T-helper 1 cell treated with Interleukin-12 subunit alpha and Interleukin-12 subunit beta and Interleukin-4 antibody, amounts not matched to agents 30 μg/mL and 1 μg/mL, for 36 hours (primary cell): Measurements from ENCODE around the gene PTPN13.

Experiments
- H3K27ac Mint-ChIP-seq: one replicate; pipeline ENCODE4 v1.8.0; 2021; ENCODE audit warnings: mild to moderate bottlenecking, mixed read lengths
- H3K27me3 Mint-ChIP-seq: one replicate; pipeline ENCODE4 v1.8.0; 2021; ENCODE audit warnings: low read depth, mixed read lengths
- H3K36me3 Mint-ChIP-seq: one replicate; pipeline ENCODE4 v1.8.0; 2021; ENCODE audit warnings: low read depth, mixed read lengths
- H3K4me1 Mint-ChIP-seq: one replicate; pipeline ENCODE4 v1.8.0; 2021; ENCODE audit warnings: low read depth, mixed read lengths
- H3K4me3 Mint-ChIP-seq: one replicate; pipeline ENCODE4 v1.8.0; 2021; ENCODE audit warnings: mild to moderate bottlenecking, moderate library complexity, mixed read lengths
- H3K9me3 Mint-ChIP-seq: one replicate; pipeline ENCODE4 v1.8.0; 2021; ENCODE audit warnings: mixed read lengths

PTPN13 gene

GRCh38 chr4:86569103-86569870 is 24.8 kb upstream of the PTPN13 start:
- H3K36me3 Mint-ChIP-seq, result no peaks in the 10 kb centered on the region
- no peak overlapping the region for H3K27ac Mint-ChIP-seq
- H3K27me3 Mint-ChIP-seq, result peaks cover 21% of the 10 kb centered on the region
- no peak overlapping the region for H3K4me3 Mint-ChIP-seq
- no peaks in the 10 kb centered on the region for H3K9me3 Mint-ChIP-seq
- H3K4me1 Mint-ChIP-seq, result peaks cover 3% of the 10 kb centered on the region

GRCh38 chr4:86579941-86580340 is 14.2 kb upstream of the PTPN13 start:
- H3K27me3 Mint-ChIP-seq, result peaks cover 10% of the 10 kb centered on the region
- no peak overlapping the region for H3K27ac Mint-ChIP-seq
- H3K4me3 Mint-ChIP-seq, result no peak overlapping the region
- H3K36me3 Mint-ChIP-seq, result no peaks in the 10 kb centered on the region
- peaks cover 2% of the 10 kb centered on the region for H3K4me1 Mint-ChIP-seq
- no peaks in the 10 kb centered on the region for H3K9me3 Mint-ChIP-seq

GRCh38 chr4:86582410-86582809 is 11.7 kb upstream of the PTPN13 start:
- Mint-ChIP-seq H3K36me3 (no peaks in the 10 kb centered on the region), H3K27me3 (peaks cover 31% of the 10 kb centered on the region), H3K9me3 (no peaks in the 10 kb centered on the region), H3K4me1 (peaks cover 2% of the 10 kb centered on the region), H3K27ac (no peak overlapping the region), H3K4me3 (no peak overlapping the region)

DNA sequence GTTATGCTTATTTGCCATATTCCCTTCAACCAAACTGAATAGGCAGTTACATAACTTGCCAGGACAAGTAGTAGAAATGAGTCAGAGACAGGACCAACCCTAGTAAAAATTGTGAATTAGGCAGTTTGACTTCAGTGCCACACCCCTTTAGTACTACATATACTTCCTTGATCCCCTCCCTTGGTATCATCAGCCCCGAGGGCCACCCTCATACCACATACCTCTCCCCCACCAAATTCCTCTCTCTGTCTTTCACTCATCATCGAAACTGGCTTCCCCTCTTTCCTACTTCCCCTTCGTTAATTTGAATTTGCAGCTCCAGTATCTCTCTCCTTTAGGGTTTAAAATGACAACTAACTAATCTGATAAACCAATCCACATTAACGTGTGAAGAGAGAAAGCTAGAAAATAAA is 7.9 kb upstream of the PTPN13 start:
- no peak overlapping the region for H3K4me3 Mint-ChIP-seq
- no peak overlapping the region for H3K27ac Mint-ChIP-seq
- H3K27me3 Mint-ChIP-seq, result peaks cover 30% of the 10 kb centered on the region
- no peaks in the 10 kb centered on the region for H3K9me3 Mint-ChIP-seq
- H3K36me3 Mint-ChIP-seq, result no peaks in the 10 kb centered on the region
- no peaks in the 10 kb centered on the region for H3K4me1 Mint-ChIP-seq

DNA sequence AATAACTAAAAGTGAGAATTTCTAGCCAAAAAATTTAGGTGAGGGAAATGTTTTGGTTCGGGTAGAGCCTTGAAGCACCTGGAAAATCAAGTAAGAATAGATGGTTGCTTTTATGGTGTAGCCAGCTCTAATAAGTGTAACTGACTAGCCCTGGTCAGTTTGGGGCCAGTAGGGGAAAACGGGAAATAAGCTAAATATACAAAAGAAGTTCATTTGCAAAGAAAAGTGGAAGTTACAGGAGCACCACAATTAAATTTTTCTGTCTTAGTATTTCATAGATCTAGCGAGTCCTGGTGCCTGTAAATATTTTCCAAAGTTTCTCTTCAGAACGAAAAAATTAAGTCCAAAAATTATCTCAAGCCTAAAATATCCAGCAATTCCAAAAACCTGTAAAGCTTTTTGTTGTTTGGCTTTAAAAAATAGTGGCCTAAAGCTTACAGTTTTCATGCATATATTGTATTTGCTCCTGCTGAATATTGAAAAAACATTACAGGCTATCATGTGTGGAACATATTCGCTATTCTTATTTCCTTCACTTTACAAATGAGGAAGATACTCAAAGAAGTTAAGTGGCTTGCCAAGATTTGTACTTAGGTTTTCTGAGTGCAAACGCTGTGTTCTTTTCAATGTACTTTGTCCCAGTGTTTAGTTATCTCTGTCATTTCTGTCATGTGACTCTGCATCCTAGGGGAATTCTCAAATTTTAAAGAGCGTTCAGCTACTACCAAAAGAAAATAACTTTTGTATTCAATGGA is 7.3 kb upstream of the PTPN13 start:
- H3K27ac Mint-ChIP-seq, result no peak overlapping the region
- H3K27me3 Mint-ChIP-seq, result peaks cover 30% of the 10 kb centered on the region
- H3K36me3 Mint-ChIP-seq, result no peaks in the 10 kb centered on the region
- H3K4me1 Mint-ChIP-seq, result no peaks in the 10 kb centered on the region
- H3K9me3 Mint-ChIP-seq, result no peaks in the 10 kb centered on the region
- H3K4me3 Mint-ChIP-seq, result no peak overlapping the region

GRCh38 chr4:86587381-86588140 is 6.6 kb upstream of the PTPN13 start:
- Mint-ChIP-seq H3K4me1 (no peaks in the 10 kb centered on the region), H3K9me3 (no peaks in the 10 kb centered on the region), H3K36me3 (no peaks in the 10 kb centered on the region), H3K27ac (no peak overlapping the region), H3K4me3 (no peak overlapping the region), H3K27me3 (peaks cover 36% of the 10 kb centered on the region)

DNA sequence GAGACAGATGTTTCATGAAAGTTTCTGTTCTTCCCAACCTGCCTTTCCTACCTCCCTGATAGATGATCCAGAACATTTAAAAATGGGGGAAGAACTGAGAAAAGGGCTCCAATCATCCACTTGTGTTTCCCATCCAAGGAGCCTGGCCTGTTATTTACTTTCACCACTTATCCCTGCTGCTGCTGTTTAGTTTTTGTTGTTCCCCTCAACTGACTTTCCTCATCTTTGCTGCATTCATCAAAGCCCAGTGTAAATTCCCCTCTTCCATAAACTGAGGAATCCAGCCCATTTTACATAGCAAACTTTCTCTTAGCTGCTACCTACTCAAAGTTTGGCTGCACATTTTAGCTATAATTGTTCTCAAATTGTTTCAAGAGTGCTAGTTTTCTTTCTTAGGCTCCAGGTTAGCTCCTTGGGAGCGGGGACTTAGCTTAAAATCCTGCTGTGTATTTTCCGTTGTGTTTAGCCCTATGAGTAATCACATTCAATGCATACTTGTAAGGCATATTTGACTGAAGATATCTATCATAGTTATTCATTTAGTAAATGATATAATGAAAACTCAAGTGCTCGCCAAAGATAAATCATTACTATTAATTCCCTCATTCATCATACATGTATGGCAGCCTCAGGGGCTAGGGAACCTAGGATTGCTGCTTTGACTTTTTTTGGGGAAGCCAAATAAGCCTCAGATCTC is 1.4 kb upstream of the PTPN13 start:
- Mint-ChIP-seq H3K27ac (no peak overlapping the region), H3K27me3 (peaks cover 55% of the 10 kb centered on the region), H3K4me3 (no peak overlapping the region), H3K9me3 (no peaks in the 10 kb centered on the region), H3K4me1 (peaks cover 12% of the 10 kb centered on the region), H3K36me3 (no peaks in the 10 kb centered on the region)

DNA sequence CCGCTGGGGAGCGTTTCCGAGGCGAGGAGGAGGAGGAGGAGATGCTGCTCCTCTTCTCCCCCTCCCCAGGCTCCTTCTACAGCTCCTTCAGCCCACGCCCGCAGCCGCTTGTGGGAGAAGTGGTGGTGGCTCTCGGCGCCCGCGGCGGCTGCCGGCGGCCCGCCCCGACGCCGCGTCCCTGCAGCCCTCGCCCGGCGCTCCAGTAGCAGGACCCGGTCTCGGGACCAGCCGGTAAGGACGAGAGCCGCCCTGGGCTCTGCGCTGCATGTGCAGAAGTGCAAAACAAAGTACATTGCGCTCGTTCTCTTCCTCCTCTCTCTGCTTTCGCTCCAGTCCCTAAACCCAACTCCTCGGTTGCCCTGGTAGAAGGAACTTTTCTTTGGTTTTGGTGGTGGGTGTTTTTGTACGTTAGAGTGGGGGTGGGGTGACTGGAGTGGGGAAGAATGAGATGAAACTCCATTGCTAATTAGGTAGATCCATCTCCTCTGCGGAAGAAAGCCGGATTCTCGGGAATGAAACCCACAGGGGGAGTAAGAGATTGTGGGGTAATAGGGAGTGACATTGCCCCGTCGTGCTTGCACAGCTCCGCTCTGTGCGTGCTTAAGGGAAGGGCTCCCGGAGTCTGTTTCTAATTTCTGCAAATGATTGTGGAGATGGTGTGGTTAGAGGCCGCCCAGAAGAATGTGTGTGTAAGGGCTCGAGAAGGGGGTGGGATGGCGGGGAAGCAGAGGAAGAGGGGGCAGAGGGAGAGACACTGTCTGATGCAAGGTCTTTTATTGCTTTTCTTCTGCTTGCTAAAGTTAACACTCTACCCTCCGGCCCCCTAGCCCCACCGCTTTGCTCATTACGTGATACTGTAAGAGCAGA is 677 bp downstream of the PTPN13 start:
- H3K27ac Mint-ChIP-seq, result no peak overlapping the region

DNA sequence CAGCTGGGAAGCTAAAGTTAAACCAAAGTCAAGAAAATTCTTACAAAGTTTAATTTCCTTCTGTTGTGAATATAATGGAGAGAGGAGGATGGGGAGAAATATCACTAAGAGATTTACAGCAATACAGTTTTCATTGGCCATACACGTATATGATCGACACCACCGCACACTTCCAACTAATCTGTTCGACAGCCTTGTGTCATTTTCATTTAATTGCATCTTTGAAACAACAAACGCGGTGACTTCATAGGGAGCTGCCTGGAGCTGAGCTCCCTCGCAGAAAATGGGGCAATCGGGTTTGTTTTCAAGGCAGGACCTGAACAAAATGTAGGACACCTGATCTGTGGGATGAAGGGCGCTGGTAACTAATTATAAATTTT is 1.3 kb downstream of the PTPN13 start:
- no peaks in the 10 kb centered on the region for H3K36me3 Mint-ChIP-seq
- no peaks in the 10 kb centered on the region for H3K9me3 Mint-ChIP-seq
- no peak overlapping the region for H3K27ac Mint-ChIP-seq
- H3K4me1 Mint-ChIP-seq, result peaks cover 12% of the 10 kb centered on the region
- peak overlapping the region; percentile 70 for H3K4me3 Mint-ChIP-seq
- peaks cover 56% of the 10 kb centered on the region for H3K27me3 Mint-ChIP-seq

More for the DNA sequence above, 677 bp downstream of the PTPN13 start:
- H3K4me3 Mint-ChIP-seq, result peak overlapping the region; percentile 81
- no peaks in the 10 kb centered on the region for H3K9me3 Mint-ChIP-seq
- H3K4me1 Mint-ChIP-seq, result peaks cover 12% of the 10 kb centered on the region
- peaks cover 56% of the 10 kb centered on the region for H3K27me3 Mint-ChIP-seq
- no peaks in the 10 kb centered on the region for H3K36me3 Mint-ChIP-seq

- Mint-ChIP-seq H3K27ac (no peak overlapping the region), H3K27me3 (peaks cover 56% of the 10 kb centered on the region), H3K4me3 (no peak overlapping the region), H3K4me1 (peaks cover 12% of the 10 kb centered on the region), H3K36me3 (no peaks in the 10 kb centered on the region), H3K9me3 (no peaks in the 10 kb centered on the region)
These were observed 2.7 kb downstream of the PTPN13 start for GRCh38 chr4:86596807-86597206.

- no peak overlapping the region for H3K27ac Mint-ChIP-seq
- H3K36me3 Mint-ChIP-seq, result no peaks in the 10 kb centered on the region
- H3K27me3 Mint-ChIP-seq, result peaks cover 32% of the 10 kb centered on the region
- H3K4me1 Mint-ChIP-seq, result peaks cover 2% of the 10 kb centered on the region
- H3K9me3 Mint-ChIP-seq, result no peaks in the 10 kb centered on the region
- no peak overlapping the region for H3K4me3 Mint-ChIP-seq
These were observed 6.0 kb downstream of the PTPN13 start for GRCh38 chr4:86600007-86600653.

- Mint-ChIP-seq H3K27ac (no peak overlapping the region), H3K4me3 (no peak overlapping the region), H3K4me1 (no peaks in the 10 kb centered on the region), H3K36me3 (no peaks in the 10 kb centered on the region), H3K9me3 (no peaks in the 10 kb centered on the region), H3K27me3 (peaks cover 13% of the 10 kb centered on the region)
These were observed 9.3 kb downstream of the PTPN13 start for GRCh38 chr4:86603311-86603885.

GRCh38 chr4:86606809-86607208 is 12.7 kb downstream of the PTPN13 start:
- H3K27me3 Mint-ChIP-seq, result peaks cover 21% of the 10 kb centered on the region
- H3K36me3 Mint-ChIP-seq, result no peaks in the 10 kb centered on the region
- H3K4me1 Mint-ChIP-seq, result no peaks in the 10 kb centered on the region
- no peak overlapping the region for H3K27ac Mint-ChIP-seq
- H3K9me3 Mint-ChIP-seq, result no peaks in the 10 kb centered on the region
- H3K4me3 Mint-ChIP-seq, result no peak overlapping the region
